Tibial nerve (tissue), 4 donors: ENCODE data around the gene NAT14.

Experiments used
- EP300 ChIP-seq, 2 donors: sonication (generic); formaldehyde crosslinking; IDR thresholded peaks; one replicate each; pipeline ENCODE4 v1.6.1; 2017; ENCODE audit warnings: antibody characterized with exemption in 2 of 2, mild to moderate bottlenecking in 1 of 2
- POLR2A ChIP-seq, 2 donors: fragments of 450-650 bp; IDR thresholded peaks; one replicate each; pipeline ENCODE4 v1.6.1; 2017; ENCODE audit warnings: antibody characterized with exemption in 2 of 2, mild to moderate bottlenecking in 2 of 2, moderate library complexity in 2 of 2
- TF ChIP-seq, protein P1 (sequence below), 5 experiments: fragments of 200-600 bp in 3 of 5; fragments of 450-650 bp in 2 of 5; sonication (generic) in 3 of 5; IDR thresholded peaks; one replicate each; pipeline ENCODE4 v1.5.1; 2016 to 2019; ENCODE audit warnings: antibody characterized with exemption in 5 of 5, mild to moderate bottlenecking in 3 of 5, moderate library complexity in 2 of 5

DNA sequence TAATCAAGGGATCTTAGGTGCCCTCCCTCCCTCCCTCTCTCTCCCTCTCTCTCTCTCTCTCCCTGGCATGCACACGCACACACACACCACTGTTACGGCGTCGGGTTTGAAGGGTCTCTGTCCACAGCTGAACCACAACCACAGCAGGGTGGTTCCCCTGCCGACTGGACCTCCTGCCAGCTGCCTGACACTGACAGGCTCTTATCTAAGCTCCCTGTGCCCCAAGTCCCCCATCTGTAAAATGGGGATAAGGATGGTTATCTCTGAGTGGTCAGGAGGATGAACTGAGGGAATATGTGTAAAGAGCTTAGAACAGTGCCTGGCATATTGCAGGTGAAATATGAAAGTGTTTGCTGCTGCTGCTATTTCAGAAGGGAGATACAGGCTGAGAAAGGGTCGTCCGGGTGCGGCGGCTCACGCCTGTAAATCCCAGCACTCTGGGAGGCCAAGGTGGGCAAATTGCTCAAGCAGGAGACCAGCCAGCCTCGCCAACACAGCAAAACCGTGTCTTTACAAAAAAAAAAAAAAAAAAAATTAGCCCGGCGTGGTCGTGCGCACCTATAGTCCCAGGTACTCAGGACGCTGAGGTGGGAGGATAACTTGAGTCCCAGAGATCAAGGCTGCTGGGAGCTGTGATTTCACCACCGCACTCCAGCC is 41.0 kb upstream of the NAT14 start:
- TF ChIP-seq, protein P1, sequence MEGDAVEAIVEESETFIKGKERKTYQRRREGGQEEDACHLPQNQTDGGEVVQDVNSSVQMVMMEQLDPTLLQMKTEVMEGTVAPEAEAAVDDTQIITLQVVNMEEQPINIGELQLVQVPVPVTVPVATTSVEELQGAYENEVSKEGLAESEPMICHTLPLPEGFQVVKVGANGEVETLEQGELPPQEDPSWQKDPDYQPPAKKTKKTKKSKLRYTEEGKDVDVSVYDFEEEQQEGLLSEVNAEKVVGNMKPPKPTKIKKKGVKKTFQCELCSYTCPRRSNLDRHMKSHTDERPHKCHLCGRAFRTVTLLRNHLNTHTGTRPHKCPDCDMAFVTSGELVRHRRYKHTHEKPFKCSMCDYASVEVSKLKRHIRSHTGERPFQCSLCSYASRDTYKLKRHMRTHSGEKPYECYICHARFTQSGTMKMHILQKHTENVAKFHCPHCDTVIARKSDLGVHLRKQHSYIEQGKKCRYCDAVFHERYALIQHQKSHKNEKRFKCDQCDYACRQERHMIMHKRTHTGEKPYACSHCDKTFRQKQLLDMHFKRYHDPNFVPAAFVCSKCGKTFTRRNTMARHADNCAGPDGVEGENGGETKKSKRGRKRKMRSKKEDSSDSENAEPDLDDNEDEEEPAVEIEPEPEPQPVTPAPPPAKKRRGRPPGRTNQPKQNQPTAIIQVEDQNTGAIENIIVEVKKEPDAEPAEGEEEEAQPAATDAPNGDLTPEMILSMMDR (IDR thresholded peaks at IDR 0.05) = no peak
- TF ChIP-seq POLR2A (IDR thresholded peaks at IDR 0.05) (no peak), EP300 (IDR thresholded peaks at IDR 0.05) (no peak)
